ENCODE measurements around the gene PRKN. TPM values are rescaled to one million over a fixed set of nuclear protein-coding genes. Genes with fewer than 3 reads are reported as not detected.

The PRKN gene
- total RNA-seq, 1 experiment from 2014 or later, result 2.0 TPM

- no peak for TF ChIP-seq CTCF (conservative IDR thresholded peaks at IDR 0.05)
These were observed 1144.0 kb downstream of the PRKN start for GRCh38 chr6:161583584-161583983.

More at GRCh38 chr6:161583584-161583983, 1144.0 kb downstream of the PRKN start:
- no peak for DNase-seq
- no peak overlapping the region for H3K4me3 Mint-ChIP-seq
- H3K18ac ChIP-seq (ENCODE audit: insufficient read length, low read depth, low read length), result no peak overlapping the region
- H4K20me1 ChIP-seq (ENCODE audit: control insufficient read depth, insufficient read depth, insufficient read length), result no peaks in the 10 kb centered on the region
- no peaks in the 10 kb centered on the region for H3K23me2 ChIP-seq (ENCODE audit: insufficient read length, low read depth, low read length, poor library complexity, severe bottlenecking)
- H2AK5ac ChIP-seq (ENCODE audit: insufficient read length, low read length), result no peak overlapping the region
- H3K4me1 Mint-ChIP-seq, result peaks cover 2 to 6% of the 10 kb centered on the region in 2 experiments; a peak in 2 of 4 replicates
- no peak overlapping the region for H4K5ac ChIP-seq (ENCODE audit: insufficient read length, low read depth, low read length)
- no peaks in the 10 kb centered on the region for H3K79me1 ChIP-seq (ENCODE audit: insufficient read depth, low read depth, low read length, poor library complexity, severe bottlenecking)
- no peak overlapping the region for H3T11ph ChIP-seq (ENCODE audit: low read length)
- no peak overlapping the region for H4K8ac ChIP-seq (replicated peaks; ENCODE audit: insufficient read length, low read depth, low read length)
- H3K36me3 Mint-ChIP-seq (ENCODE audit: insufficient read depth in 1 of 3, low read depth in 3 of 3), result no peaks in the 10 kb centered on the region
- no peak overlapping the region for H3K4me2 ChIP-seq (ENCODE audit: insufficient read depth, insufficient read length, low read length)
- no peak overlapping the region for H2AFZ ChIP-seq (ENCODE audit: low read length)
- peaks cover 2% of the 10 kb centered on the region; the same call in 1 of the 2 replicates for H3K27me3 Mint-ChIP-seq (ENCODE audit: low read depth)
- no peak overlapping the region for H4K91ac ChIP-seq (ENCODE audit: insufficient read length, low read depth, low read length)
- no peak overlapping the region for H2BK120ac ChIP-seq (ENCODE audit: low read depth, low read length, poor library complexity, severe bottlenecking)
- no peak overlapping the region for H3K14ac ChIP-seq (ENCODE audit: insufficient read depth, low read length)
- no CpG with 5 or more reads among the region's 5 CpGs for WGBS (ENCODE audit: extremely low coverage, insufficient read length, low lambda C conversion rate)
- H3K56ac ChIP-seq (ENCODE audit: insufficient read length, low read depth, low read length), result no peak overlapping the region
- no peak overlapping the region for H3K4ac ChIP-seq (ENCODE audit: low read depth, low read length)
- no peak overlapping the region for H2BK12ac ChIP-seq (ENCODE audit: insufficient read length, low read depth, low read length)
- no peak overlapping the region for H3K9ac ChIP-seq (ENCODE audit: extremely low read depth, insufficient read length, low read length)
- H2BK20ac ChIP-seq (ENCODE audit: low read depth, low read length, poor library complexity, severe bottlenecking), result no peak overlapping the region
- no peaks in the 10 kb centered on the region for H3K79me2 ChIP-seq (ENCODE audit: insufficient read depth, low read length)
- no peaks in the 10 kb centered on the region for H3K9me3 Mint-ChIP-seq
- no peak overlapping the region for H2BK5ac ChIP-seq (ENCODE audit: insufficient read length, low read length)
- H3K9me3 ChIP-seq (ENCODE audit: control insufficient read depth, low read depth, low read length), result no peaks in the 10 kb centered on the region
- H2BK15ac ChIP-seq (ENCODE audit: low read depth, low read length), result no peak overlapping the region
- no peaks in the 10 kb centered on the region for H3K4me1 ChIP-seq (ENCODE audit: insufficient read depth, low read length)
- no peak overlapping the region for H3K23ac ChIP-seq (ENCODE audit: insufficient read length, low read depth, low read length)
- no peak overlapping the region for H3K27ac ChIP-seq (ENCODE audit: insufficient read length, low read depth, low read length)
- H3K27ac Mint-ChIP-seq, result no peak overlapping the region
- no peaks in the 10 kb centered on the region for H3K27me3 ChIP-seq (ENCODE audit: insufficient read depth, low read length)
